ENCODE data around the gene MORC2. TPM values are rescaled to one million over a fixed set of nuclear protein-coding genes. Genes with fewer than 3 reads are reported as not detected.

The MORC2 gene
- total RNA-seq, 1 donor from 2014 or later, result 29.5 TPM

GRCh38 chr22:30880847-30881246, 87.7 kb downstream of the MORC2 start:
- intact Hi-C loops (cut with DNase I), result no loop called here
- no peak for ATAC-seq
- no peak for DNase-seq (ENCODE audit: low spot score)

- DNase-seq (ENCODE audit: low spot score), result no peak
These were observed 88.4 kb downstream of the MORC2 start for GRCh38 chr22:30880181-30880601.

DNA sequence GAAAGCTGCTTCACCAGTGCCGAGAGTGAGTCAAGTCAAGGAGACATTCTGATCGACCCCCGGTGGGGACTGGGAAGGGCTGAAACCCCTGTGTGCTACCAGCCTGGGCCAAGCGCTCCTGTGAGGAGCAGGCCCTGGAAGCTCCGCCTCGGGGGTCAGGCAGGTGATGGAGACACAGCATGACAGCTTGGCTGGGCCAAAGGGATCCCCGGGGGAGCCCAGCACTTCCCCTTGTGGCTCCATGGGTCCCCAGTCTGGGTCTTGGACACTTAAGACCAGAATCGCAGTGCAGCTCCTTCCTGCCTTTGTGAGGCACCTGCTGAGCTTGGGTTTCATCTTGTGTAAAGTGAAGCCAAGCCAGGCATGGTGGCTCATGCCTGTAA, 89.2 kb downstream of the MORC2 start:
- ATAC-seq, result no peak
- intact Hi-C loops (cut with DNase I), result no loop called here
- no peak for DNase-seq (ENCODE audit: low spot score)

More at GRCh38 chr22:30880181-30880601, 88.4 kb downstream of the MORC2 start:
- no peak for ATAC-seq
- intact Hi-C loops (cut with DNase I), result no loop called here

GRCh38 chr22:30878516-30879414, 89.8 kb downstream of the MORC2 start:
- DNase-seq (ENCODE audit: low spot score) (no peak), ATAC-seq (no peak)
- intact Hi-C loops (cut with DNase I), result no loop called here

DNA sequence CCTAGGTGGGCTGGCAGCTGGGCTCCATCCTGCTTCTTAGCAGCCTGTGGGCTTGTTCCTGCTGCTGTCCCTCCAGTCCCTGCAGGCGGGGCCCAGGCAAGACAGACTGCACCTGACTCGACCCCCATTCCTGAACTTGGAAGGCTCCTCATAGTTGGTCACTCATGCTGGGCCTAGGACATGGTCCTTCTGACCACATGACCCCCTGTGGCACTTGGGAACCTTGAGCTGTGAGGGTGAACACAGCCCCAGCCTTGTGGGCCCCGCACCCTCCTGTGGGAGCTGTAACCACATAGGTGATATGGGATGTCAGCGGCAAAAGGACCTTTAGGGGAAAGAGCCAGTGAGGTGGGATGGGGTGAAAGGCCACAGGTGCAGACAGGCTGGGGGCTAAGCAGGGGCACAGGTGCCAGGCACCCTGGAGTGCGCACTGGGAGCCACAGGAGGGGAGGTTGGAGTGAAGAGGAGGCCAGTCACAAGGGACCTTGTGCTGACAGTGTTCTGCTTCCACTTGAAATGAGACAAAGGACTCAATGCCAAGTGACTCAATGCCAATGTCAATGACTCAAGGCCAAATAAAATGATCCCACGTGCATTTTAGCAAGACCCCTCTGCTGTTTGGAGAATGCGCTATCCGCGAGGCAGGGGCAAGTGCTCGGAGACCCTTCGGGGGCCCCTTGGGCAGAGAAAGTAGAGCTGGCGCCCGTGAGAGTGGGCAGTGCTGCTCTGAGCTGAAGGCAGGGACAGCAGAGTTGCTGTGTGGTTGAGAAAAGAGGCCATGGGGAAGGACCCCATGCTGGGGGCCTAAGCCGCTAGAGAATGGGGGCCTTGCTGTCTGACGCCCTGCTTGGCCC, 90.7 kb downstream of the MORC2 start:
- no peak for DNase-seq (ENCODE audit: low spot score)
- ATAC-seq, result no peak
- intact Hi-C loops (cut with DNase I), result no loop called here

- no peak for DNase-seq (ENCODE audit: low spot score)
- ATAC-seq, result peak; percentile 84
- intact Hi-C loops (cut with DNase I), result no loop called here
These were observed 91.5 kb downstream of the MORC2 start for GRCh38 chr22:30876915-30877553.

- DNase-seq (ENCODE audit: low spot score), result peak; percentile 31
- intact Hi-C loops (cut with DNase I), result no loop called here
- no peak for ATAC-seq
These were observed 92.3 kb downstream of the MORC2 start for GRCh38 chr22:30876221-30876751.

DNA sequence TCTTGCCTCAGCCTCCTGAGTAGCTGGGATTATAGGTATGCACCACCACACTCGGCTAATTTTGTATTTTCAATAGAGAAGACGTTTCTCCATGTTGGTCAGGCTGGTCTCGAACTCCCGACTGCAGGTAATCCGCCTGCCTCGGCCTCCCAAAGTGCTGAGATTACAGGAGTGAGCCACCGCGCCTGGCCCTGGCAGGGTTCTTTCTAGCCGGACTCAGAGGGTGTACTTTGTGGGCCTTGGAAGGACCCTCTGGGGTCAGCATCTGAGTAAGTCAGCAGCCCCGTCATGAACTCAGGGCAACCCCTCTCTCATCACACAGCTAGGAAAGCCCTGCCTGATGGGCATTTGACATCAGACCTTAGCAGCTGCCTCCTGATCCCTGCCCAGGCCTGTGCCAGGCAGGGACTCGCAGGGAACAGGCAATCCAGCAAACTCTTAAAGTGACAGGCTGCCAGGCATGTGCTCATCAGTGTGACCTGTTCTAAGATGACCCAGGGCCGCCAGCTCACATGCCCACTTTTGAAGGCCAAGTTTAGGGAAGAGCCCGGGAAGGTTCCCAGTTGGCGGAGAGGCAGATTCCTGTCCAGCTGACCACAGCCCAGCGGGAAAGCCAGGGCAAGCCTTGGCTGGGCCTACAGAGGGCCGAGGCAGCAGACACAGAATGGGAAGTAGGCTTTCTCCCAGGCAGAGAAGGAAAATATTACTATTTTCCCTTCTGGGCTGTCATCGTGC, 92.9 kb downstream of the MORC2 start:
- ATAC-seq (no peak), DNase-seq (ENCODE audit: low spot score) (peak; percentile 35)
- intact Hi-C loops (cut with DNase I), result no loop called here

Other genes starting within 250 kb of the MORC2 start
- gene TUG1, start 491 bp upstream of the MORC2 start, total RNA-seq, result 95.7 TPM
- 283 TPM for gene SMTN, start 112.5 kb upstream of the MORC2 start, total RNA-seq
- 159 TPM for gene SELENOM, start 138.8 kb upstream of the MORC2 start, total RNA-seq
- gene INPP5J, start 154.2 kb upstream of the MORC2 start, total RNA-seq, result 1.9 TPM
- not detected for gene PLA2G3, start 171.7 kb upstream of the MORC2 start, total RNA-seq
- 33.8 TPM for gene RNF185, start 191.4 kb upstream of the MORC2 start, total RNA-seq
- 64.2 TPM for gene LIMK2, start 243.5 kb upstream of the MORC2 start, total RNA-seq